Esophagus muscularis mucosa (tissue), 3 donors: ENCODE results near the gene WDR59.

ENCODE experiments used
- POLR2A ChIP-seq: fragments of 450-650 bp; IDR thresholded peaks from one replicate; pipeline ENCODE4 v1.6.1; 2017; ENCODE audit warnings: antibody characterized with exemption, moderate library complexity, mild to moderate bottlenecking, low read depth
- POLR2AphosphoS5 ChIP-seq, 2 donors: sonication (generic); formaldehyde crosslinking; IDR thresholded peaks; one replicate each; pipeline ENCODE4 v1.6.1; 2017; ENCODE audit warnings: antibody characterized with exemption in 2 of 2
- TF ChIP-seq, protein P1 (sequence below), 3 experiments: fragments of 200-600 bp in 2 of 3; fragments of 450-650 bp in 1 of 3; sonication (generic) in 2 of 3; IDR thresholded peaks; one replicate each; pipeline ENCODE4 v1.5.1; 2017 to 2019; ENCODE audit warnings: antibody characterized with exemption in 3 of 3, mild to moderate bottlenecking in 2 of 3, moderate library complexity in 1 of 3

- TF ChIP-seq, protein P1, sequence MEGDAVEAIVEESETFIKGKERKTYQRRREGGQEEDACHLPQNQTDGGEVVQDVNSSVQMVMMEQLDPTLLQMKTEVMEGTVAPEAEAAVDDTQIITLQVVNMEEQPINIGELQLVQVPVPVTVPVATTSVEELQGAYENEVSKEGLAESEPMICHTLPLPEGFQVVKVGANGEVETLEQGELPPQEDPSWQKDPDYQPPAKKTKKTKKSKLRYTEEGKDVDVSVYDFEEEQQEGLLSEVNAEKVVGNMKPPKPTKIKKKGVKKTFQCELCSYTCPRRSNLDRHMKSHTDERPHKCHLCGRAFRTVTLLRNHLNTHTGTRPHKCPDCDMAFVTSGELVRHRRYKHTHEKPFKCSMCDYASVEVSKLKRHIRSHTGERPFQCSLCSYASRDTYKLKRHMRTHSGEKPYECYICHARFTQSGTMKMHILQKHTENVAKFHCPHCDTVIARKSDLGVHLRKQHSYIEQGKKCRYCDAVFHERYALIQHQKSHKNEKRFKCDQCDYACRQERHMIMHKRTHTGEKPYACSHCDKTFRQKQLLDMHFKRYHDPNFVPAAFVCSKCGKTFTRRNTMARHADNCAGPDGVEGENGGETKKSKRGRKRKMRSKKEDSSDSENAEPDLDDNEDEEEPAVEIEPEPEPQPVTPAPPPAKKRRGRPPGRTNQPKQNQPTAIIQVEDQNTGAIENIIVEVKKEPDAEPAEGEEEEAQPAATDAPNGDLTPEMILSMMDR (IDR thresholded peaks at IDR 0.05) = no peak
- TF ChIP-seq POLR2AphosphoS5 (IDR thresholded peaks at IDR 0.05) (no peak), POLR2A (no peak)
These were observed 35.6 kb downstream of the WDR59 start for GRCh38 chr16:74949309-74949708.
